Measurements from ENCODE around the gene NOG. TPM values are rescaled to one million over a fixed set of nuclear protein-coding genes. Genes with fewer than 3 reads are reported as not detected.

Gene NOG
- total RNA-seq (2022; extraction: Qiagen RNA extraction) = 0.78 to 1.4 TPM (median 1.1 TPM) in 5 replicates

GRCh38 chr17:56593646-56594319 is at the start of gene NOG:
TSS of gene NOG (plus strand) at chr17:56593699. CDS start at chr17:56594224, 525 bp downstream.

Other genes with a start within 250 kb of the NOG start
- gene C17orf67, start 240.2 kb downstream of the NOG start, total RNA-seq (2022; extraction: Qiagen RNA extraction) = 1.2 to 2.3 TPM (median 2.0 TPM) in 5 replicates
- gene DGKE, start 240.5 kb downstream of the NOG start, total RNA-seq (2022; extraction: Qiagen RNA extraction) = 3.2 to 4.4 TPM (median 3.6 TPM) in 5 replicates